CD14-positive monocyte (primary cell): Measurements from ENCODE around the gene STIM1. TPM values are rescaled to one million over a fixed set of nuclear protein-coding genes. Genes with fewer than 3 reads are reported as not detected.

Experiments
- DNase-seq, 3 donors: peaks; one replicate each; pipeline ENCODE4 v3.0.0-alpha.2; 2011 to 2022
- H2AFZ ChIP-seq: 2 replicates; pipeline ENCODE4 v1.6.0; 2012; ENCODE audit warnings: mild to moderate bottlenecking, low read depth, low read length, inconsistent platforms; ENCODE audit not compliant: insufficient read depth, poor library complexity, severe bottlenecking
- H3K27ac ChIP-seq, 2 donors: 1 replicate in 1 of 2; 2 replicates in 1 of 2; pipeline ENCODE4 v1.5.1; 2012 to 2013; ENCODE audit warnings: low read length in 2 of 2, control low read depth in 1 of 2, inconsistent platforms in 1 of 2, low read depth in 1 of 2, mild to moderate bottlenecking in 1 of 2
- H3K27me3 ChIP-seq, 2 donors: one replicate each; pipeline versions ENCODE4 v1.6.0 to v1.6.1; 2011 to 2013; ENCODE audit warnings: low read length in 2 of 2; ENCODE audit not compliant: control insufficient read depth in 2 of 2, insufficient read depth in 2 of 2
- H3K36me3 ChIP-seq, 2 donors: replicated peaks in 1 of 2; 1 replicate in 1 of 2; 2 replicates in 1 of 2; pipeline versions ENCODE4 v1.5.1 to v1.6.1; 2012 to 2013; ENCODE audit warnings: low read length in 2 of 2, control low read depth in 1 of 2, inconsistent platforms in 1 of 2, mild to moderate bottlenecking in 1 of 2; ENCODE audit not compliant: insufficient read depth in 2 of 2, control insufficient read depth in 1 of 2
- H3K4me1 ChIP-seq, 2 donors: 1 replicate in 1 of 2; 2 replicates in 1 of 2; pipeline versions ENCODE4 v1.5.1 to v1.6.1; 2012 to 2013; ENCODE audit warnings: low read length in 2 of 2, control low read depth in 1 of 2, inconsistent platforms in 1 of 2, mild to moderate bottlenecking in 1 of 2, moderate library complexity in 1 of 2; ENCODE audit not compliant: insufficient read depth in 2 of 2, control insufficient read depth in 1 of 2
- H3K4me2 ChIP-seq: replicated peaks from 2 replicates; pipeline ENCODE3; 2012; ENCODE audit warnings: low read length, moderate library complexity, mild to moderate bottlenecking; ENCODE audit not compliant: poor library complexity, severe bottlenecking; ENCODE audit errors: extremely low read depth
- H3K4me3 ChIP-seq, 3 experiments: fragments of 200-600 bp in 1 of 3; sonication (generic) in 1 of 3; replicated peaks in 1 of 3; 1 replicate in 2 of 3; 2 replicates in 1 of 3; pipeline ENCODE4 v1.5.1; 2011 to 2013; ENCODE audit warnings: low read length in 3 of 3, mild to moderate bottlenecking in 3 of 3, control low read depth in 2 of 3, low read depth in 2 of 3, inconsistent platforms in 1 of 3, moderate library complexity in 1 of 3
- H3K79me2 ChIP-seq: 2 replicates; pipeline ENCODE4 v1.6.0; 2012; ENCODE audit warnings: mild to moderate bottlenecking, control low read depth, inconsistent platforms, low read length, moderate library complexity; ENCODE audit not compliant: insufficient read depth
- H3K9ac ChIP-seq: 2 replicates; pipeline ENCODE4 v1.6.0; 2017; ENCODE audit warnings: low read length, mild to moderate bottlenecking; ENCODE audit not compliant: insufficient read depth, poor library complexity, severe bottlenecking
- H3K9me3 ChIP-seq, 2 donors: replicated peaks in 1 of 2; 1 replicate in 1 of 2; 2 replicates in 1 of 2; pipeline versions ENCODE4 v1.5.1 to v1.6.1; 2012 to 2013; ENCODE audit warnings: low read length in 2 of 2, control low read depth in 1 of 2; ENCODE audit not compliant: control insufficient read depth in 1 of 2, insufficient read depth in 1 of 2
- H4K20me1 ChIP-seq: 2 replicates; pipeline ENCODE4 v1.6.0; 2012; ENCODE audit warnings: mild to moderate bottlenecking, low read length, control low read depth, moderate library complexity; ENCODE audit not compliant: insufficient read depth
- H3K27ac Mint-ChIP-seq, 7 donors: one replicate each; pipeline ENCODE4 v1.8.0; 2020; ENCODE audit warnings: mild to moderate bottlenecking in 7 of 7, mixed read lengths in 7 of 7, moderate library complexity in 6 of 7, inconsistent platforms in 2 of 7
- H3K27me3 Mint-ChIP-seq, 3 donors: one replicate each; pipeline ENCODE4 v1.8.0; 2021 to 2022; ENCODE audit warnings: low read depth in 3 of 3, mild to moderate bottlenecking in 3 of 3, mixed read lengths in 3 of 3, moderate library complexity in 3 of 3, inconsistent platforms in 1 of 3
- H3K36me3 Mint-ChIP-seq, 2 donors: one replicate each; pipeline ENCODE4 v1.8.0; 2020; ENCODE audit warnings: mixed read lengths in 2 of 2, inconsistent platforms in 1 of 2, mild to moderate bottlenecking in 1 of 2
- H3K4me1 Mint-ChIP-seq: one replicate; pipeline ENCODE4 v1.8.0; 2020; ENCODE audit warnings: mild to moderate bottlenecking, mixed read lengths
- H3K4me3 Mint-ChIP-seq, 2 donors: one replicate each; pipeline ENCODE4 v1.8.0; 2020; ENCODE audit warnings: mild to moderate bottlenecking in 2 of 2, mixed read lengths in 2 of 2, moderate library complexity in 1 of 2
- H3K9me3 Mint-ChIP-seq, 7 donors: one replicate each; pipeline ENCODE4 v1.8.0; 2020 to 2022; ENCODE audit warnings: mixed read lengths in 7 of 7, mild to moderate bottlenecking in 6 of 7, moderate library complexity in 6 of 7, inconsistent platforms in 2 of 7
- WGBS: methylation state at CpG from one replicate; pipeline ENCODE4 v1.1.5; 2013; ENCODE audit warnings: missing lambda C conversion rate; ENCODE audit not compliant: insufficient coverage; 5-methylcytosine and 5-hydroxymethylcytosine counted together
- intact Hi-C, 2 donors: fragments of 100-400 bp; cut with micrococcal nuclease; formaldehyde crosslinking; loops; one replicate each; pipeline versions ENCODE4 v1.15.0 to v1.15.1; 2023
- polyA plus RNA-seq, 3 donors: library from polyadenylated mRNA; depleted of rRNA in 1 of 3; unstranded in 2 of 3; stranded (reverse) in 1 of 3; fragments of 300-500 nt in 2 of 3; fragments of >200 nt in 1 of 3; fragmentation: Illumina TruSeq in 2 of 3; gene quantifications; 1 replicate in 2 of 3; 2 replicates in 1 of 3; pipeline ENCODE4 v1.2.3, GENCODE V29; 2012 to 2021
- TF ChIP-seq, protein P1 (sequence below): fragments of 200-600 bp; IDR thresholded peaks from one replicate; pipeline ENCODE4 v1.8.0; 2022; ENCODE audit warnings: antibody characterized with exemption, mild to moderate bottlenecking

Gene STIM1
- polyA plus RNA-seq, 3 donors: 14.0 to 68.6 (median 21.0) TPM

DNA sequence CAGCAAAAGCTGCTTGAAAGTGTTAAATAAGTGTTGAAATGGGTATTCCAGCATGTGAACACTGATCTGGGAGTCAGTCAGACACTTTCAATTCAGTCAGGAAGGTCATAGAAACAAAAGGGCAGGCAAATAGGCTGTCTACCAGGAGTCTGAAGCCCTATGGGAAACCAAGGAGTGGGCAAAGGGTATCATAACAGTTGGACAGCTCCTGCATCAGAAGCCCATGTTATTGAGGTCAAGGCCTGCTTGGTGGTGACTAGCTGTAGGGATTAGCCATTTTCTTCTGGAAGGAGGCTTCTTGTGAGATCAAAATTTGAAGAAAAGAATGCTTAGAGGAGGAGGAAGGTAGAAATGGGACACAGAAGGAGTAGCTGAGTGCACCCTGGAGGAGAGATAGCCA lies 97.3 kb downstream of the STIM1 start:
- H3K27me3 ChIP-seq: no peaks in the 10 kb centered on the region
- DNase-seq: no peak
- no peak overlapping the region for H3K4me3 Mint-ChIP-seq

DNA sequence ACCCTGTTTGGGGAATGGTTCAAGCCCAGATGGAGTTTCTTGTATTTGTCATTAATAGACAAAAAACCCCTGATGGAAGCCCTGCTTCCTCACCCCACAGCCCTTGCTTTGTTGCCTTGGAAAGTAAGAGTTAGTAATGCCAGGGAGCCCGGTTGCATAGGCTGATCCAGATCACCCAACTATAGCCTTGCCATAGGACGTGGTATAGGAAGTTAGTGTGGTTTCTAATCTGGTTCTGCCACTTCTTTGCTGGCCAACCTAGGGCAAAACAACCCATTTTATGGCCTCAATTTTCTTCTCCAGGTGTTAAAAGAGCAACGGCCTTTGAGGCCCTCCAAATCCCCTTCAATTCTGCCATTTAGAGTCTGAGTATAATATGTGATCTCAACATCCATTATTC lies 97.9 kb downstream of the STIM1 start:
- Histone ChIP-seq H3K4me3 (no peak overlapping the region), H3K79me2 (peaks cover 93% of the 10 kb centered on the region), H3K9me3 (no peaks in the 10 kb centered on the region), H3K27ac (peak overlapping the region in 1 of 2 donors; percentile 15), H4K20me1 (peaks cover 94% of the 10 kb centered on the region), H3K27me3 (no peaks in the 10 kb centered on the region), H3K9ac (no peak overlapping the region), H3K4me2 (no peak overlapping the region), H2AFZ (no peak overlapping the region), H3K36me3 (no peaks in the 10 kb centered on the region), H3K4me1 (peaks cover 6 to 12% of the 10 kb centered on the region in 2 donors)
- H3K27ac Mint-ChIP-seq: no peak overlapping the region
- WGBS: no CpG with 5 or more reads among the region's 3 CpGs
- H3K4me3 Mint-ChIP-seq: no peak overlapping the region
- H3K4me1 Mint-ChIP-seq: peaks cover 47% of the 10 kb centered on the region
- TF ChIP-seq, protein P1, sequence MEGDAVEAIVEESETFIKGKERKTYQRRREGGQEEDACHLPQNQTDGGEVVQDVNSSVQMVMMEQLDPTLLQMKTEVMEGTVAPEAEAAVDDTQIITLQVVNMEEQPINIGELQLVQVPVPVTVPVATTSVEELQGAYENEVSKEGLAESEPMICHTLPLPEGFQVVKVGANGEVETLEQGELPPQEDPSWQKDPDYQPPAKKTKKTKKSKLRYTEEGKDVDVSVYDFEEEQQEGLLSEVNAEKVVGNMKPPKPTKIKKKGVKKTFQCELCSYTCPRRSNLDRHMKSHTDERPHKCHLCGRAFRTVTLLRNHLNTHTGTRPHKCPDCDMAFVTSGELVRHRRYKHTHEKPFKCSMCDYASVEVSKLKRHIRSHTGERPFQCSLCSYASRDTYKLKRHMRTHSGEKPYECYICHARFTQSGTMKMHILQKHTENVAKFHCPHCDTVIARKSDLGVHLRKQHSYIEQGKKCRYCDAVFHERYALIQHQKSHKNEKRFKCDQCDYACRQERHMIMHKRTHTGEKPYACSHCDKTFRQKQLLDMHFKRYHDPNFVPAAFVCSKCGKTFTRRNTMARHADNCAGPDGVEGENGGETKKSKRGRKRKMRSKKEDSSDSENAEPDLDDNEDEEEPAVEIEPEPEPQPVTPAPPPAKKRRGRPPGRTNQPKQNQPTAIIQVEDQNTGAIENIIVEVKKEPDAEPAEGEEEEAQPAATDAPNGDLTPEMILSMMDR: no peak
- H3K9me3 Mint-ChIP-seq: no peaks in the 10 kb centered on the region
- H3K27me3 Mint-ChIP-seq: no peaks in the 10 kb centered on the region
- no peak for DNase-seq
- intact Hi-C loops: no loop called here
- H3K36me3 Mint-ChIP-seq: peaks cover 8 to 17% of the 10 kb centered on the region in 2 donors

More for the DNA sequence above, 97.3 kb downstream of the STIM1 start:
- H3K9me3 ChIP-seq: no peaks in the 10 kb centered on the region
- intact Hi-C loops: no loop called here
- peak overlapping the region in 1 of 7 donors; percentile 73 for H3K27ac Mint-ChIP-seq
- no peak overlapping the region for H3K27ac ChIP-seq
- H3K36me3 ChIP-seq: no peaks in the 10 kb centered on the region
- peaks cover 8 to 18% of the 10 kb centered on the region in 2 donors for H3K36me3 Mint-ChIP-seq
- TF ChIP-seq, protein P1: no peak
- peaks cover 50% of the 10 kb centered on the region for H3K4me1 Mint-ChIP-seq
- no peaks in the 10 kb centered on the region for H3K9me3 Mint-ChIP-seq
- H4K20me1 ChIP-seq: peaks cover 94% of the 10 kb centered on the region
- no peak overlapping the region for H3K4me3 ChIP-seq
- H2AFZ ChIP-seq: no peak overlapping the region
- peaks cover 92% of the 10 kb centered on the region for H3K79me2 ChIP-seq
- no peak overlapping the region for H3K4me2 ChIP-seq
- peaks cover 6 to 13% of the 10 kb centered on the region in 2 donors for H3K4me1 ChIP-seq
- H3K27me3 Mint-ChIP-seq: no peaks in the 10 kb centered on the region
- no peak overlapping the region for H3K9ac ChIP-seq
